Brain microvascular endothelial cell (primary cell): ENCODE measurements around the gene LIAS.

ENCODE experiments used
- DNase-seq: peaks from one replicate; pipeline ENCODE4 v3.0.0-alpha.2; 2020
- H3K27ac ChIP-seq: fragments of 250-450 bp; sonication (Bioruptor Pico); 2 replicates; pipeline ENCODE4 v1.5.1; 2020; ENCODE audit warnings: mild to moderate bottlenecking, moderate library complexity
- H3K27me3 ChIP-seq: fragments of 250-450 bp; sonication (Bioruptor Pico); replicated peaks from 2 replicates; pipeline ENCODE4 v1.5.1; 2020; ENCODE audit warnings: mild to moderate bottlenecking
- H3K36me3 ChIP-seq: fragments of 250-450 bp; sonication (Bioruptor Pico); replicated peaks from 2 replicates; pipeline ENCODE4 v1.5.1; 2020; ENCODE audit warnings: mild to moderate bottlenecking
- H3K4me3 ChIP-seq: 2 replicates; pipeline ENCODE4 v1.5.1; 2011; ENCODE audit warnings: low read depth, mild to moderate bottlenecking, control low read depth, low read length, moderate library complexity
- in situ Hi-C: cut with HindIII; loops from 2 replicates; pipeline ENCODE4 v1.10.0; 2017; ENCODE audit warnings: low sequenced_read_pairs, low pct_ligation_motif_present
- TF ChIP-seq, protein P1 (sequence below): IDR thresholded peaks from 2 replicates; pipeline ENCODE4 v1.5.1; 2011; ENCODE audit warnings: low read depth, mild to moderate bottlenecking, moderate library complexity, low read length, control low read depth, inconsistent platforms; ENCODE audit errors: missing control alignments

Gene LIAS

DNA sequence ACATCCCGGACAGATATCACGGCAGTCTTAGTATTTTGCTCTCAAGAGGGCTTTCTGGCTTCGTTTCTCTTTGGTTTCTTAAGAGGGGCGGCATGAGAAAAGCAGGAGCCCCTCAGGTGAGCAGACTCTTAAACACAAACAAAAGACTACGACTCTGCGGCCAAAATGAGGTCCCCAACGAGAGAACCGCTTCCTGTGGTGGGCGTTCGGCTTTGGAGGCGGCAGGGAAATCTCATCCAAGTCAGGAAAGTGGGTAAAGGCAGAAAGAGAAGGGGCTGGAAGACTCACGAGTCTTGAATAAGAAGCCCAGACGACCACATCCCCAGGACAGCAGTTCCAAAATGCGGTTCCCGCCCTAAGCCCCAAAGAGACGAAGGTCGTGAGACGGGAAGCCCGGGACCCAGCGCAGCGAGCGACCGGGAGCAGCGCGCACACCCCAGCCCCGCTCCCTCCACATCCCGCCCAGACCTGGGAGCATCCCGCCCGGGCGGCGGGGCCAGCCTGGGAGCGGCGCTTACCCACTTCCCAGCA lies 68.0 kb downstream of the LIAS start:
- no peak for DNase-seq
- Histone ChIP-seq H3K36me3 (no peaks in the 10 kb centered on the region), H3K4me3 (peak overlapping the region; percentile 91), H3K27me3 (no peaks in the 10 kb centered on the region), H3K27ac (peak overlapping the region; percentile 95)
- in situ Hi-C loops, result no loop called here
- TF ChIP-seq, protein P1, sequence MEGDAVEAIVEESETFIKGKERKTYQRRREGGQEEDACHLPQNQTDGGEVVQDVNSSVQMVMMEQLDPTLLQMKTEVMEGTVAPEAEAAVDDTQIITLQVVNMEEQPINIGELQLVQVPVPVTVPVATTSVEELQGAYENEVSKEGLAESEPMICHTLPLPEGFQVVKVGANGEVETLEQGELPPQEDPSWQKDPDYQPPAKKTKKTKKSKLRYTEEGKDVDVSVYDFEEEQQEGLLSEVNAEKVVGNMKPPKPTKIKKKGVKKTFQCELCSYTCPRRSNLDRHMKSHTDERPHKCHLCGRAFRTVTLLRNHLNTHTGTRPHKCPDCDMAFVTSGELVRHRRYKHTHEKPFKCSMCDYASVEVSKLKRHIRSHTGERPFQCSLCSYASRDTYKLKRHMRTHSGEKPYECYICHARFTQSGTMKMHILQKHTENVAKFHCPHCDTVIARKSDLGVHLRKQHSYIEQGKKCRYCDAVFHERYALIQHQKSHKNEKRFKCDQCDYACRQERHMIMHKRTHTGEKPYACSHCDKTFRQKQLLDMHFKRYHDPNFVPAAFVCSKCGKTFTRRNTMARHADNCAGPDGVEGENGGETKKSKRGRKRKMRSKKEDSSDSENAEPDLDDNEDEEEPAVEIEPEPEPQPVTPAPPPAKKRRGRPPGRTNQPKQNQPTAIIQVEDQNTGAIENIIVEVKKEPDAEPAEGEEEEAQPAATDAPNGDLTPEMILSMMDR, result no peak

DNA sequence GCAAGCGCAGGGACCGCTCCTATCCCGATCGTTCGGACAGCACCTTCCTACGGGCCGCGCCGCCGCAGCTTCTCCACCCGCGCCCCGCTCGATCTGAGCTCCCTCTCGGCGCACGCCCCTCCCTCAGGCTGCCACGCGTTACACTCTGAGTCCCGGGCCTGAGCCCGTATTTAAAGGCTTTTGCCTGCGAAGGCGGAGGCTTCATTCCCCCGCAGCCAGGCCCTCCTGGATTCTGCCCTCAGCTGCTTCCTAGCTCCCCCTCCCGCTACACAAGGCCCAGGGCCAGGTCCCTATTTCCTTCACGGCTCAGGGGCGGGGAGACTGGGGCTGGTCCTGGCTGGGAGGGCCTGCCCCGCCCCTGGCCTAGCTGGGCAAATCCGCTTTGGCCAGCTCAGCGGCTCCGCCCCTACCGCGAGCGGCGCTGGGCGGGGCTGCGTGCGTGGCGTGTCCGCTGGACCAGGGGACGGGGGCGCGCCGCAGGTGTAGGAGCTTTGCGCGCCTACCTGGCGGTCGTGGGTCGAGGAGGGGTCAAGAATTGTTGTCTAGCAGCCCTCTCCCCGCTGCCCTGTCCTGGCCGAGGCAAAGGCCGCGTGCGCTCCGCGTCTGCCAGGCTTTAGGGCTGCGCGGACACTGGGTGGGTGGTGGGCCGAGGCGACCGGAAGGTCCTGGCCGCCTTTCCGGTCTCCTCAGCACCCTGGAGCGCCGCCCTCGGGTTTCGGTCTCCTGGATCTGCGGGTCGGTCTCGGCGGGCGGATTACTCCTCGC lies 68.6 kb downstream of the LIAS start, which contains the start of gene UGDH:
Gene UGDH, minus strand, starts transcription at position 144 of the 765 bp plus-strand sequence. CDS start 5,927 bp downstream, outside the sequence.
- TF ChIP-seq, protein P1, result peak; percentile 3
- in situ Hi-C loops, result no loop called here
- DNase-seq, result peak; percentile 97
- peak within 1 kb of the TSS; percentile 91 for H3K4me3 ChIP-seq
- no peaks in the 10 kb centered on the region for H3K36me3 ChIP-seq
- H3K27ac ChIP-seq, result peak within 1 kb of the TSS; percentile 95
- no peaks in the 10 kb centered on the region for H3K27me3 ChIP-seq

DNA sequence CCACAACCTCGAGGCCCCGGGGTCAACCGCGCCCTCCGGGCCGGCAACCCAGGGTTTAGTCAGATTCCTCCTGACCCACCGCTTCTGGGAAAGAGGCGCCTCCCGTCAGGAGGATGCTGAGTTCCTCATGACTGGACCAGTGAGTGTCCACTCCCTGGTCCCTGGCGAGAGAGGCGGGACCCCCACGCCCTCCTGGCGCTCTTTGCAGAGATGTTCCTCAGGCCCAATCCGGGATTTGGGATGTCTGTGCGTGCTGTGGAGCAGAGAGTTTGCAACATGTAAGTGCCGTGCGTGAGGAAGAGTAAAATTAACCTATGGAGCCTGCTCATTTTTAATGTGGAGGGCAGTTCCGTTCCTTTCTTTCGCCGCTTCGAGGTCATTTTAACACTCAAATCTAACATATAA lies 69.2 kb downstream of the LIAS start:
- TF ChIP-seq, protein P1, result no peak
- DNase-seq, result peak; percentile 76
- no peaks in the 10 kb centered on the region for H3K27me3 ChIP-seq
- H3K36me3 ChIP-seq, result no peaks in the 10 kb centered on the region
- peak overlapping the region; percentile 91 for H3K4me3 ChIP-seq
- in situ Hi-C loops, result no loop called here
- H3K27ac ChIP-seq, result peak overlapping the region; percentile 95
